ENCODE data around the gene SOX4.

SOX4 gene

DNA sequence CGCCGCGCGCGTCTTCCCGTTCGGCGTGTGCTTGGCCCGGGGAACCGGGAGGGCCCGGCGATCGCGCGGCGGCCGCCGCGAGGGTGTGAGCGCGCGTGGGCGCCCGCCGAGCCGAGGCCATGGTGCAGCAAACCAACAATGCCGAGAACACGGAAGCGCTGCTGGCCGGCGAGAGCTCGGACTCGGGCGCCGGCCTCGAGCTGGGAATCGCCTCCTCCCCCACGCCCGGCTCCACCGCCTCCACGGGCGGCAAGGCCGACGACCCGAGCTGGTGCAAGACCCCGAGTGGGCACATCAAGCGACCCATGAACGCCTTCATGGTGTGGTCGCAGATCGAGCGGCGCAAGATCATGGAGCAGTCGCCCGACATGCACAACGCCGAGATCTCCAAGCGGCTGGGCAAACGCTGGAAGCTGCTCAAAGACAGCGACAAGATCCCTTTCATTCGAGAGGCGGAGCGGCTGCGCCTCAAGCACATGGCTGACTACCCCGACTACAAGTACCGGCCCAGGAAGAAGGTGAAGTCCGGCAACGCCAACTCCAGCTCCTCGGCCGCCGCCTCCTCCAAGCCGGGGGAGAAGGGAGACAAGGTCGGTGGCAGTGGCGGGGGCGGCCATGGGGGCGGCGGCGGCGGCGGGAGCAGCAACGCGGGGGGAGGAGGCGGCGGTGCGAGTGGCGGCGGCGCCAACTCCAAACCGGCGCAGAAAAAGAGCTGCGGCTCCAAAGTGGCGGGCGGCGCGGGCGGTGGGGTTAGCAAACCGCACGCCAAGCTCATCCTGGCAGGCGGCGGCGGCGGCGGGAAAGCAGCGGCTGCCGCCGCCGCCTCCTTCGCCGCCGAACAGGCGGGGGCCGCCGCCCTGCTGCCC, 1.1 kb downstream of the SOX4 start:
- peak; percentile 36 for DNase-seq (ENCODE audit: low spot score)

- DNase-seq (ENCODE audit: low spot score): peak; percentile 48
These were observed 2.0 kb downstream of the SOX4 start for GRCh38 chr6:21595285-21596144.

DNA sequence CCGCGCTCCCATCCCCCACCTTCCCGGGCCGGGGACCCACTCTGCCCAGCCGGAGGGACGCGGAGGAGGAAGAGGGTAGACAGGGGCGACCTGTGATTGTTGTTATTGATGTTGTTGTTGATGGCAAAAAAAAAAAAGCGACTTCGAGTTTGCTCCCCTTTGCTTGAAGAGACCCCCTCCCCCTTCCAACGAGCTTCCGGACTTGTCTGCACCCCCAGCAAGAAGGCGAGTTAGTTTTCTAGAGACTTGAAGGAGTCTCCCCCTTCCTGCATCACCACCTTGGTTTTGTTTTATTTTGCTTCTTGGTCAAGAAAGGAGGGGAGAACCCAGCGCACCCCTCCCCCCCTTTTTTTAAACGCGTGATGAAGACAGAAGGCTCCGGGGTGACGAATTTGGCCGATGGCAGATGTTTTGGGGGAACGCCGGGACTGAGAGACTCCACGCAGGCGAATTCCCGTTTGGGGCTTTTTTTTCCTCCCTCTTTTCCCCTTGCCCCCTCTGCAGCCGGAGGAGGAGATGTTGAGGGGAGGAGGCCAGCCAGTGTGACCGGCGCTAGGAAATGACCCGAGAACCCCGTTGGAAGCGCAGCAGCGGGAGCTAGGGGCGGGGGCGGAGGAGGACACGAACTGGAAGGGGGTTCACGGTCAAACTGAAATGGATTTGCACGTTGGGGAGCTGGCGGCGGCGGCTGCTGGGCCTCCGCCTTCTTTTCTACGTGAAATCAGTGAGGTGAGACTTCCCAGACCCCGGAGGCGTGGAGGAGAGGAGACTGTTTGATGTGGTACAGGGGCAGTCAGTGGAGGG, 2.8 kb downstream of the SOX4 start:
- peak; percentile 63 for DNase-seq (ENCODE audit: low spot score)

DNA sequence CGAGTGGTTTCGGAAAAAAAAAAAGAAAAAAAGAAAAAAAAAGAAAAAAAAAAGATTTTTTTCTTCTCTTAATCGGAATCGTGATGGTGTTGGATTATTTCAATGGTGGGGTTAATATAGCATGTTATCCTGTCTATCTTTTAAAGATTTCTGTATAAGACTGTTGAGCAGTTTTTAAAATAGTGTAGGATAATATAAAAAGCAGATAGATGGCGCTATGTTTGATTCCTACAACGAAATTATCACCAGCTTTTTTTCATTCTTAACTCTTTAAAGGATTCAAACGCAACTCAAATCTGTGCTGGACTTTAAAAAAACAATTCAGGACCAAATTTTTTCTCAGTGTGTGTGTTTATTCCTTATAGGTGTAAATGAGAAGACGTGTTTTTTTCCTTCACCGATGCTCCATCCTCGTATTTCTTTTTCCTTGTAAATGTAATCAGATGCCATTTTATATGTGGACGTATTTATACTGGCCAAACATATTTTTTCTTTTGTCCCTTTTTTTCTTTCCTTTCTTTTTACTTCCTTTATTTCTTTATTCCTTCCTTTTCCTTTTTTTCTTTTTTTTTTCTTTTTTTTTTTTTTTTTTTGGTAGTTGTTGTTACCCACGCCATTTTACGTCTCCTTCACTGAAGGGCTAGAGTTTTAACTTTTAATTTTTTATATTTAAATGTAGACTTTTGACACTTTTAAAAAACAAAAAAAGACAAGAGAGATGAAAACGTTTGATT, 3.6 kb downstream of the SOX4 start:
- DNase-seq (ENCODE audit: low spot score): no peak

- DNase-seq (ENCODE audit: low spot score): no peak
These were observed 4.5 kb downstream of the SOX4 start for GRCh38 chr6:21597801-21598673.

DNA sequence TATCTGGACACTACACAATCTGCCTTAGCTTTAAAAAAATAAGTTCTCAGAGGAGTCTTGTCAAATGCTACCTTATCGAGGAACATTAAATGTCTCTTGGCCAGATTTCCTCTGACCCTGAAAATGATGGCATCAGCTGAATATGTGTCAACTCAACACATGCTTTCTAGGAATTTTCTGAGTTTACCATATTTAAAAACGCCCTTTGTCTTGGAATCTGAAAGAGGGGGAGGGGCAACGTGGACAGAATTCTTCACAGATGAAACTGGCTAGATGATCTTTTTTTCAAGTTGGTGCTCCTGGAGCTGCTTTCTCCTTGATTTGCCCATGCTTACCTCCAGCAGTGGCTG, 5.1 kb downstream of the SOX4 start:
- DNase-seq (ENCODE audit: low spot score): no peak

GRCh38 chr6:21599051-21599696, 5.6 kb downstream of the SOX4 start:
- DNase-seq (ENCODE audit: low spot score): no peak

DNA sequence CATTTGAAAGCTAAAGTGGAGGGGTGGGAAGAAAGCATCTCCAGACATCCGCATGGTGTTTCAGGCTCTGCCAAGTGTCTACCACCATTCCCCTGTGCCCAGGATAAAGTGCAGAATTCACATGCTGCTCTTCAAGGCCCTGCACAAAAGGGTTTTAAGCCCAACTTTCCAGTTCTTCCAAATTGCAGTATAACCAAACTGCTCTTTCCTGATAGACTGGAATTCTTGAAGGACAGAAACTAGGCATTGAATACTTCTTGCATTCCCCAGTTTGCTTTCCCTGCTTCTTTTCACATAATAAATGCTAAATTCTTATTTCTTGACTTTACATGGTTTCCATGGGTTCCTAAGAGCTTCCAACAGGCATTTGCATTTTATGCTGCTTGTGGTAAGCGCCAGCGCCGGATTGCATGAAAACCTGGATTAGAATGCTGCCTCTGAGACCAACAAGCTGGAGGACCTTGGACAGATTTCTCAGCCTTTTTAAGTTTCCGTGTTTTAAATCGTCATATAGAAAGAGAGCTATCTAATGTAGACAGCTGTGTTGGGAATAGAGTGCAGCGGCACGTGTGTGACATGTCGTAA, 7.9 kb downstream of the SOX4 start:
- no peak for DNase-seq (ENCODE audit: low spot score)

GRCh38 chr6:21601932-21602390, 8.4 kb downstream of the SOX4 start:
- DNase-seq (ENCODE audit: low spot score): no peak

DNA sequence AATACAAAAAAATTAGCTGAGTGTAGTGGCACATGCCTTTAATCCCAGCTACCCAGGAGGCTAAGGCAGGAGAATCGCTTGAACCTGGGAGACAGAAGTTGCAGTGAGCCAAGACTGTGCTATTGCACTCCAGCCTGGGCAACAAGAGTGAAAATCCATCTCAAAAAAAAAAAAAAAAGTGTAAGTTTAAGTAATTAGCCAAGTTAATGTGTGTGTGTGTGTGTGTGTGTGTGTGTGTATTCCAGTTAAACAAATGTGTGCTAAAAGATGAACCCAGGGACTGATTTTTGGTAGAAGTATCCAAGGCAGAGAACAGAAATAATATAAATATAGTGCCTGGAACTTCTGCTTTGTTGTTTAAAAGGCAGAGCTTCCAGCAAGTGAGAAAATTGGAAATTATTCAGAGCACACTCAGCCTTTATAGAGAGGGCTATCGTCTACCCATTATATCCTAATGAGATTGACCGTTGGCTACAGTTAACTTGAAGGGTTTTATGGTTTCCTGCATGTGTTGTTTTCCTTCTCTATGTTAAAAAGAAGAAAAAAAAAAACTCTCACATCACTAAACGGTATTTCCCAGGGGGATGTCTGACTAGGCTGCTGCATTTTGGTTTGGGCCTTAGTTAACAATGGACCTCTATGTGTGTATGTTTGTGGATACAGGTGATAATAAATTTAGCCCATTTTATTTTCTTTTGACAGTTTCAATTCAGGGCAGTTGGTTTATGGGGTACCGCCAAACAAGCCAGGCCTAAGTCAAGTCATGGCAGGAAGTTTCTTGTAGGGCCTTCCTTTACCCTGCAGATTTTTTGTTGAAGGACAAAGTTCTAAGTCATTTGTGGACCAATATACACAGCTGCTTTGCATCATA, 9.8 kb downstream of the SOX4 start:
- no peak for DNase-seq (ENCODE audit: low spot score)

DNA sequence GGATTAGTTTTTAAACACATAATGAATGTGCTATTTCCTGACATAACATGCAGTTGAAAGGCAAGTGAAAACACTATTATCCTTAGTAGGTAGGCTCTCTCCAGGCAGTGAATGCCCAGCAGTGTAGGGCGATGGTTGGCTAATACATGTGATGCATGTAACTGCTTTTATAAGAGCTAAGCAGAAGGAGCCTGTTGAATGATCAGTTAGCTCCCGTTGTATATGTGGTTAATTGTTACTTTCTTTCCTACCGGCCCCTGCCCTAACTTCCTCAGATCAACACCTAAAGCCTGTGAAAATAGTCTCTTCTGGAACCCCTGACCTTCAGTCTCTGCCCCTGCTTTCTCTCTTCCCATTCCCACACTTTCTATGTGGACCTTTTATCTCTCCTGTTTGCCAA, 10.5 kb downstream of the SOX4 start:
- DNase-seq (ENCODE audit: low spot score): no peak

GRCh38 chr6:21605166-21605565, 11.6 kb downstream of the SOX4 start:
- no peak for DNase-seq (ENCODE audit: low spot score)

GRCh38 chr6:21608601-21609000, 15.1 kb downstream of the SOX4 start:
- no peak for DNase-seq (ENCODE audit: low spot score)

DNA sequence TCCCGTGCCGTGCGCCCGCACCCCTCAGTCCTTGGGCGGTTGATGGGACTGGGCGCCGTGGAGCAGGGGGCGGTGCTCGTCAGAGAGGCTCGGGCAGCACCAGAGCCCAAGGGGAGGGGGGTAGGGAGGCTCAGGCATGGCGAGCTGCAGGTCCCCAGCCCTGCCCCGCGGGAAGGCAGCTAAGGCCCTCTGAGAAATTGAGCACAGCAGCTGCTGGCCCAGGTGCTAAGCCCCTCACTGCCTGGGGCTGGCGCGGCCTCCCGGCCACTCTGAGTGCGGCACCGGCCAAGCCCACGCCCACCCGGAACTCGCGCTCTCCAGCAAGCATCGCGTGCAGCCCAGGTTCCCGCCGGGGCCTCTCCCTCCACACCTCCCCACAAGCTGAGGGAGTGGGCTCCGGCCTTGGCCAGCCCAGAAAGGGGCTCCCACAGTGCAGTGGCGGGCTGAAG, 16.4 kb downstream of the SOX4 start:
- DNase-seq (ENCODE audit: low spot score): no peak

- no peak for DNase-seq (ENCODE audit: low spot score)
These were observed 16.8 kb downstream of the SOX4 start for GRCh38 chr6:21610341-21610740.

DNA sequence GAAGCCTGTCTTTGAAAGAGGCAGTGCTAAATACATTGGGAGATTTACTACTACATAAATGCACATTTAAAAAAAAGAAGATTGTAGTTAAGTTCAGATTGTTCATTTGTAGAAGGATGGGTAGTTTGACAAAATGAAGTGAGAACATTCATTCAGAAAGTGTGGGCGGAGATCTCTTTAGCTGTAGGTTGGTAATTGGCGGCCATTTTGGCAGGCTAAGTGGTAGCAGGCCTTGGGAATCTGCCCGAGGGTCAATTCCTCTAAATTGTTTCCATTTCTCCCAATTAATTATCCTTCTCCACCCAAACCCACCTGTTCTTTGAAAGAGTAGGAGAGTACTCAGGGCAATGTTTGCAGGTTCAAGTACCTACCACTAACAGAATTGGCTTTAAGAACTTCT, 17.9 kb downstream of the SOX4 start:
- no peak for DNase-seq (ENCODE audit: low spot score)

DNA sequence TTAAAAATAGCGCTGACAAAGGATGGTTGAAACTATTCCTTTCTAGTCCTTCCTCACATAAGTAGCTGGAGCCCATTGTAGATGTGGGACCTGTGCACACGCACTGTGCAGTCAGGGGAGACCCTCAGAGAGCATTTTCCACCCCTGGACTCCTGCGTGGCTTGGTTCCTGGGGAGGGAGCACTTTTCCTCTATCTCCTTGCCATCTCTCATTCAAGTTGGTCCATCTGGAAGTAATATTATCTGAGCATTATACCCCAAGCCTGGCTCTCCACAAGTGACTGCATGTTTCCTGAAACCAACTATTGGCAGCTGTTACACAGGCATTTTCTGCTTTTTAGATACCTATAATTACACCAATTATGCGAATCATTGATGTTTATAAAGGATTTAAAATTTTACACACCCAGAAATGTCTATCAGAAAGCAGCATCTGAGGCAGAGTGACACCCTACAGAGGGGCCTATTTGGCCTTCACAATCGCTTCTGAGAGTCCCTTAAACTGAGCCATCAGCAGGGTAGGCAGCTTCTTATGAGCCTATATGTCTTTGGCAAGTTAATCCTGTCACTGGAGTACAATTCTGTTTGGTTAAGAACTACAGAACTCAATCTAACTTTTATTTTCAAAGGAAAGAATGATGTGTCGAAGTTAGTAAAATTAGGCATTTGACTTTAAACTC, 18.7 kb downstream of the SOX4 start:
- no peak for DNase-seq (ENCODE audit: low spot score)

DNA sequence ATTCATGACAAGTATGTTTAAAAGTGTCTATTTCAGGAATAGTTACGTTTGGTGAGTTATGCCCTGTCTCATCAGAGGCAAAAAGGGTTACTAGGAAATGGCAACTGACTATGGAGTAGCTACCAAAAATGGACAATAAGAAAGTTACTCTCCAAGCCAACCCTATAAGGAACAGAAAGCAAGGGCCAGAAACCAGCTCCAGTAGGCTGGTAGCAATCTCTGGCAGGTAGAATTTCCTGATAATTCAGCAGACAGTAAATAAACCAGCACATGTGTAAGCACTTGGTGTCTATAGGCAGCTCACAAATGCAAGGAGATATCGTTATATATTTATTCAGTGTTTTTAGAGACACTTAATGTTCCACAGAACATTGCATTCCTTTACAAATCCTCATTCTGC, 20.3 kb downstream of the SOX4 start:
- DNase-seq (ENCODE audit: low spot score): no peak

Data from iPS-NIHi11 (cell line).